Subcutaneous abdominal adipose tissue (tissue), 5 donors: ENCODE data around the gene ATP10A.
"Not testable (repeated sequence)": the region's sequence is repeated elsewhere in the genome, so short reads cannot be mapped to it uniquely, and the experiment has no call there.

ENCODE experiments used
- H3K27ac ChIP-seq: one replicate; pipeline ENCODE4 v1.7.0; 2013; ENCODE audit warnings: low read depth, mild to moderate bottlenecking, inconsistent platforms, low read length, moderate library complexity
- H3K27me3 ChIP-seq, 5 donors: one replicate each; pipeline ENCODE4 v1.7.0; 2013; ENCODE audit warnings: low read length in 5 of 5, inconsistent platforms in 1 of 5; ENCODE audit not compliant: control insufficient read depth in 5 of 5, insufficient read depth in 4 of 5
- H3K36me3 ChIP-seq, 5 donors: one replicate each; pipeline ENCODE4 v1.7.0; 2013; ENCODE audit warnings: low read length in 5 of 5; ENCODE audit not compliant: control insufficient read depth in 5 of 5, insufficient read depth in 5 of 5
- H3K4me1 ChIP-seq, 5 donors: one replicate each; pipeline ENCODE4 v1.7.0; 2013; ENCODE audit warnings: low read length in 5 of 5, mild to moderate bottlenecking in 3 of 5, moderate library complexity in 1 of 5; ENCODE audit not compliant: control insufficient read depth in 5 of 5, insufficient read depth in 5 of 5
- H3K4me3 ChIP-seq, 5 donors: one replicate each; pipeline ENCODE4 v1.7.0; 2013; ENCODE audit warnings: low read length in 5 of 5, low read depth in 1 of 5
- H3K9ac ChIP-seq, 5 donors: one replicate each; pipeline ENCODE4 v1.7.0; 2013; ENCODE audit warnings: low read length in 5 of 5, mild to moderate bottlenecking in 4 of 5, moderate library complexity in 3 of 5
- H3K9me3 ChIP-seq, 5 donors: one replicate each; pipeline ENCODE4 v1.7.0; 2013; ENCODE audit warnings: low read length in 5 of 5; ENCODE audit not compliant: control insufficient read depth in 5 of 5
- donor health status: healthy.
- donor health status: healthy.
- donor health status: healthy.
- donor health status: healthy.
- donor health status: healthy.

ATP10A gene

DNA sequence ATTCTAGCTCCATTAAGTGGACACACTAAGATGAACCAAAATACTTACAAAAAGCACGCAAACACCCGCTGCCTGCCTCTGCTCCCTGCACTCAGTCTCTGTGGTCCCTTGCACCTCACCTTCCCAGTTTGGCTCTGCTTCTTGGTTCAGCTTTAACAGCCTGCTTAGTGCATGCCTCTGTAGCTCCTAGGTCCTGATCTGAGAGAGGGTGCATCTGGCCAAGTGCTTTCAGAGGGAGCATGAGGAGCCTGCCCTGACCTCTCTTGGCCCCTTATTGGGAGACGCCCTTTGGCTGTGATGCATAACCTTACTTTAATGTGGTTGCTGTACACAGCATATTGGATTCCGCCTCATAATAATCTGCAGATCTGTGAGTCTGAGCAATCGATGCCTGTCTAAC is 21.2 kb upstream of the ATP10A start:
- no peak overlapping the region for H3K27ac ChIP-seq
- H3K4me3 ChIP-seq: no peak overlapping the region
- H3K27me3 ChIP-seq: no peaks in the 10 kb centered on the region
- no peaks in the 10 kb centered on the region for H3K9me3 ChIP-seq
- H3K9ac ChIP-seq: no peak overlapping the region
- peaks cover 2 to 17% (median 8%) of the 10 kb centered on the region in 5 donors for H3K4me1 ChIP-seq
- H3K36me3 ChIP-seq: no peaks in the 10 kb centered on the region

DNA sequence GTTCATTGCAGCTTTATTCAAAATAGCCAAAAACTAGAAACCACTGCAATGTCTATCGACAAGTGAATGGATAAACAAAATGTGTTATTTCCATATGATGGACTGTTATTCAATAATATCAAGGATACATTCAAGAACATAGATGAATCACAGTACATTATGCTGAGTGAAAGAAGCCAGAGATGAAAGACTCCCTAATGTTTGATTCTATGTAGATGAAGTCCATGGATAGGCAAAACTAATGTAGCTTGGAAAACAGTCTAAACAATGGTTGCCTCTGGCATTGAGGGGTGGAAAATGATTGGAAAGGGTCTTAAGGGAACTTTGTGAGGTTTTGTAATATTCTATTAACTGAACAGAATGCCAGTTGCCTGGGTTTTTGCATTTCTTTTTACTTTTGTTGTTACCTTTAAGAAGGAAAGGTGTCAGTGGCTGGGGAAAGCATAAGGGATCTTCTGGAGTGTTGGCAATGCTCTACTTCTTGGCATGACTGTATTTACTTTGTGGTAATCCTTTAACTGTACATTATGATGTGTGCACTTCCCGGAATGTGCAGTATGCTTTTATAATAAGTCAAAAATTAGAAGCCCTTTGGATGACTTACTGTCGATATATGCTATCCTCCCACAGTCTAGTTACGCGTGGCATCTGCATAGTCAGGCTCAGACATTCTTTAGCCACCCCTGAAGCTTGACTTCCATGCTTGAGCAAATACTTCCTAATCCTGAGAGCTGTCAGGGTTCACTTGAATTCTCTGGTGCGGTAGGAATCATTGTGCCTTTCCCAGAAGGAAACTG is 20.5 kb upstream of the ATP10A start:
- H3K9me3 ChIP-seq: no peaks in the 10 kb centered on the region
- no peaks in the 10 kb centered on the region for H3K36me3 ChIP-seq
- no peaks in the 10 kb centered on the region for H3K27me3 ChIP-seq
- no peak overlapping the region for H3K27ac ChIP-seq
- no peak overlapping the region for H3K4me3 ChIP-seq
- peaks cover 2 to 17% (median 8%) of the 10 kb centered on the region in 5 donors for H3K4me1 ChIP-seq
- H3K9ac ChIP-seq: no peak overlapping the region

DNA sequence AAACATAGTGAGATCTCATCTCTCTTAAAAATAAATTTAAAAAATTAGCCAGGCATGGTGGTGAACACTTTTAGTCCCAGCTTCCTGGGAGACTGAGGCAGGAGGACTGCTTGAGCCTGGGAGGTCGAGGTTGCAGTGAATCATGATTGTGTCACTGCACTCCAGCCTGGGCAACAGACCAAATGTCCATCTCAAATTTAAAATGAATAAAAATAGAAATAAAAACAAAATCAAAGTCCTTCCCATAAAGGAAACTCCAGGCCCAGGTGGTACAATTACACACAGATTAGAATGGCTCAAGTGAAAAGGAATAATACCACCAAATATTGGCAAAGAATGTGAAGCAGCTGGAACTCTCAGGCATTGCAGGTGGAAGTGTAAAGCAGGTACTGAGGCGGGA is 19.3 kb upstream of the ATP10A start:
- Histone ChIP-seq H3K4me1 (peaks cover 2 to 17% (median 8%) of the 10 kb centered on the region in 5 donors), H3K27me3 (no peaks in the 10 kb centered on the region), H3K9ac (no peak overlapping the region), H3K27ac (no peak overlapping the region), H3K4me3 (no peak overlapping the region), H3K9me3 (no peaks in the 10 kb centered on the region), H3K36me3 (no peaks in the 10 kb centered on the region)

DNA sequence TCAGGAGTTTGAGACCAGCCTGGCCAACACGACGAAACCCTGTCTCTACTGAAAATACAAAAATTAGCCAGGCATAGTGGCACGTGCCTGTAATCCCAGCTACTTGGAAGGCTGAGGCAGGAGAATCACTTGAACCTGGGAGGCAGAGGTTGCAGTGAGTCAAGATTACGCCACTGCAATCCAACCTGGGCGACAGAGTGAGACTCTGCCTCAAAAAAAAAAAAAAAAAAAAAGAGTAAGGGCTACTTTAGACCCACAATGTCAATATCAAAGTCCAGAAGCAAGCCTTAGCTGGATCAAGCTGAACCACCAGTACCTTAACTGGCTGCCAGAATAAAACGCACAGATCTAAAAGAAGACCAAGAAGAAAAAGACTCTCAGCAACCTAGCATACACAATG is 17.8 kb upstream of the ATP10A start:
- not testable (repeated sequence) for H3K9me3 ChIP-seq, H3K4me3 ChIP-seq, H3K27ac ChIP-seq, H3K9ac ChIP-seq, H3K27me3 ChIP-seq, H3K36me3 ChIP-seq, H3K4me1 ChIP-seq

DNA sequence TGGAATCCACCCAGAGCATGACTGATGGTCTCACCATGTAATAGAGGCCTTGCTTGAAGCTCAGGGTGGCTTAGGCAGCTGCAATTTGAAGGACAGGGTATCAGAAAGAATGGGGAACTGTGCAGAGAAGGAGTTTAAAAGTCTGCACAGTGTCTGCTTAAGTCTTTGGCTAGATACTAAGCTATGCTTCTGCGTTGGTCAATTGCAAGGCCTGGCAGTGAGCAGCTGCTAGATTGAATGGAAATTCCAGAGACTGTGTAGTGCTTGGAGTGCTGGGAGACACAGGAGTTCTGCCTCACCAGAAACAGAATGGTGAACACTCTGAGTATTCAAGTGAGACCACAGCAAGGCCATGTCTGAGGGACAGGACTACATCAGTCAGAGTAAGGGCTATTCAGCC is 17.3 kb upstream of the ATP10A start:
- no peak overlapping the region for H3K27ac ChIP-seq

DNA sequence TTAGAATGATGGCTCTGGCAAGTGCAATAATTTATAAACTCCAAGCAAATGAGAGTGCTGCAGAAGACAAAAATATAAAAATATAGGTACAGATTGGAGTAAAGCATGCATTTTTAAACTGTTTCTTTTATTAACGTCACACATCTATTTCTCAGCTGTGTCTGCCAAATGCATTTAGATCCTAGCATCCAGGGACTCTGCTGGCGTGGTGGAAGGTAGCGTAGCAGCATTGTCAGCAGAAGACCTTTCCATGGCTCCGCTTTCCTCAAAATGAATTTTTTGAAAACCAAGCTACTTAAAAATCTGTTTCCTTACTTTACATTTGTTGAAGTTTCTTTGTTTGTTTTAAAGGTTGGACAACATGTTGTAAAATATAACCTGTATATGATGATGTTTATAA is 16.3 kb upstream of the ATP10A start:
- no peak overlapping the region for H3K27ac ChIP-seq
- no peaks in the 10 kb centered on the region for H3K9me3 ChIP-seq
- no peak overlapping the region for H3K4me3 ChIP-seq
- no peaks in the 10 kb centered on the region for H3K27me3 ChIP-seq
- H3K36me3 ChIP-seq: no peaks in the 10 kb centered on the region
- H3K4me1 ChIP-seq: peaks cover 0 to 7% (median 0%) of the 10 kb centered on the region in 5 donors
- no peak overlapping the region for H3K9ac ChIP-seq

More for the DNA sequence above, 17.3 kb upstream of the ATP10A start:
- Histone ChIP-seq H3K36me3 (no peaks in the 10 kb centered on the region), H3K9ac (no peak overlapping the region), H3K4me1 (peaks cover 0 to 8% (median 0%) of the 10 kb centered on the region in 5 donors), H3K4me3 (no peak overlapping the region), H3K27me3 (no peaks in the 10 kb centered on the region), H3K9me3 (no peaks in the 10 kb centered on the region)

DNA sequence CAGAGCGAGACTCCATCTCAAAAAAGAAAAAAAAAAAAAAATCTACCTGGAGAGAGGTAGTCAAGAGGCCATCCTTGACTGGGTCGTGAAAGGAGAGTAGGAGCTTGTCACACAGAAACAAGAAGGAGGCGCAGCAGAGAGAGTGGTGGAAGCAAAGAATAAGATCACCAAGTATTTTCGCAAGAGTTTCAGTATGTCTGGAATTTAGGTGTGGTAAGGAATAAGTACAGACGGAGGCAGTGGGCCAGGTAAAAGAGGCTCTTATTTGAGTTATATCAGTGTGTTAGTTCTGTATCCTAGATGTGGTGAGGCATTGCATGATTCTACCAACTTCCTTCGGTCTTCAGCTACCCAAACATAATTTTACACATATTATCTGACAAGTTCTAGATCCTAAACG is 14.6 kb upstream of the ATP10A start:
- Histone ChIP-seq H3K4me1 (peaks cover 0 to 5% (median 0%) of the 10 kb centered on the region in 5 donors), H3K27me3 (no peaks in the 10 kb centered on the region), H3K9ac (no peak overlapping the region), H3K36me3 (no peaks in the 10 kb centered on the region), H3K4me3 (no peak overlapping the region), H3K9me3 (no peaks in the 10 kb centered on the region), H3K27ac (no peak overlapping the region)

DNA sequence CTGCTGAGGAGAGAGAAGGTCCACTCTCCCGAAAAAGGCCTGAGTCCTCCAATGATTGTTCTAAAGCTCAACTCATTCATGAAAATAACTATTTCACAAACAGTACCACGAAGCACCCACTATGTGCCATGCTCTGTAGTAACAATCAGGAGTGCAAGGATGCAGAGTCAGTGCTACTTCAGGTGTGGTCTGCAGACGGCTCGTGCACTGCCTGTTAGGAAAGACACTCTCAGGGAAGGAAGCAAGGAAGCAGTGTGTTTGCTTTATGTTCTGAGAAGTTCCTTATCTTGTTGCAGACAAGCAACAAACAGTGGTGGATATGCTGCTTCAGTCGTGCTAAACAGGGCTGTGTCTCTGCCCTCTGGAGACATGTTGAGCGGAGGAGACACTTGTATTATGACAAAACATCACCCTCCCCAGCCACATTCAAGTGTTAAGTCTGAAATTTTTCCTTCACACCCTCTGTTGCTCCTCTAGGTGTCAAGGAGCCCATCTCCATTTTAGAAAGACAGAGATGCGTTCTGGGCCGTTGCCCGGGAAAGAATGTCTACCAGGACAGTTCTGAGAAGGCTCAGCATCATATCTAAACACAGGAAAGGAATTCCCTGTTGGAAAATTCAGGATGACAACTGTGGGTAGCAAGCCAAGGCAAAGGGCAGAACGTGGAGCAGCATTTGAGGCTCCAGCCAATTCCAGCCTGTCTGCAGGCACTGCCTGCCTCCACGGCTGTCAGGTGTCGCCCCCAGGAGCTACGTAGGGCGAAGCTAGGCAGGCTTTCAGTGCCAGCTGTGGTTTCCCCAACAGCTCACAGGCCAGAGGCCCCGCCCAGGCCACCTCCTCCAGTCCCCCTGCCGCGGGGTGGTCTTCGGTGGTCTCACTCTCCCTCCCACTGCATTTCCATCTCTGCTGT is 13.4 kb upstream of the ATP10A start:
- H3K9ac ChIP-seq: no peak overlapping the region
- no peak overlapping the region for H3K4me3 ChIP-seq
- peaks cover 0 to 5% (median 0%) of the 10 kb centered on the region in 5 donors for H3K4me1 ChIP-seq
- H3K27me3 ChIP-seq: no peaks in the 10 kb centered on the region
- H3K36me3 ChIP-seq: no peaks in the 10 kb centered on the region
- no peaks in the 10 kb centered on the region for H3K9me3 ChIP-seq
- H3K27ac ChIP-seq: no peak overlapping the region

DNA sequence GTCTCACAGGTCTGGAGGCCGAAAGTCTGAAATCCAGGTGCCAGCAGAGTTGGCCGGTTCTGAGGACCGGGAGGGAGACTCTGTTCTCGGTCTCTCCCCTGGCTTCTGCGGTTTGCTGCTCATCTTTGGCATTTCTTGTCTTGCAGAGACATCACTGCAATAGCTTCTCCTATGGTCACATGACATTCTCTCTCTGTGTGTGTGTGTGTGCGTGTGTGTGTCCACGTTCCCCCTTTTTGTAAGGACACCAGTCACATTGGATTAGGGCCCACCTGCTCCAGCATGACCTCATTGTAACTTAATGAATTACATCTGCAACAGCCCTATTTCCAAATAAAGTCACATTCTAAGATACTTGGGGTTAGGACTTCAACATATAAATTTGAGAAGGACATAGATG is 12.4 kb upstream of the ATP10A start:
- H3K27ac ChIP-seq: no peak overlapping the region
- no peaks in the 10 kb centered on the region for H3K36me3 ChIP-seq
- H3K4me1 ChIP-seq: peaks cover 0 to 5% (median 0%) of the 10 kb centered on the region in 5 donors
- H3K4me3 ChIP-seq: no peak overlapping the region
- no peaks in the 10 kb centered on the region for H3K27me3 ChIP-seq
- H3K9me3 ChIP-seq: no peaks in the 10 kb centered on the region
- no peak overlapping the region for H3K9ac ChIP-seq

DNA sequence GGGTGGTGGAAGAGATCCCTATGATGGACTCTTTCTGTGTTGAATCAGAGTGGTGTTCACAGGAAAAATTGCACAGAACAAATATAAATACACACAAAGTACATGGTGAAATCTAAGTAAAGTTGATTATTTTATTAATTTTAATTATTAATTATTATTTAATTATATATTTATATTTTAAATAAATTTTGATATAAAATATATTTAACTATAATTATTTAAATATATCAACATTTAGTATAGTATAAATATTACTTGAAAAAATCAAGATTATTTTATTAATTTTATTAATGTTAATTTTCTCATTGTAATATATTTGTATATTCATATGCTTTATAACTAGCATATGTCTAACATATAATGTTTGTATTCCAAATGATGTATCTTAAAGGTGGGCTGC is 11.3 kb upstream of the ATP10A start:
- H3K4me3 ChIP-seq: no peak overlapping the region
- no peak overlapping the region for H3K27ac ChIP-seq
- no peaks in the 10 kb centered on the region for H3K27me3 ChIP-seq

More for the DNA sequence above, 11.3 kb upstream of the ATP10A start:
- H3K4me1 ChIP-seq: peaks cover 0 to 5% (median 0%) of the 10 kb centered on the region in 5 donors
- H3K9ac ChIP-seq: no peak overlapping the region
- no peaks in the 10 kb centered on the region for H3K36me3 ChIP-seq
- H3K9me3 ChIP-seq: no peaks in the 10 kb centered on the region
